Measurements from ENCODE around the gene KRT76.
"Not testable (repeated sequence)": the region's sequence is repeated elsewhere in the genome, so short reads cannot be mapped to it uniquely, and the experiment has no call there.

KRT76 gene

GRCh38 chr12:52765702-52766101, 11.4 kb downstream of the KRT76 start:
- TF ChIP-seq, protein P1, sequence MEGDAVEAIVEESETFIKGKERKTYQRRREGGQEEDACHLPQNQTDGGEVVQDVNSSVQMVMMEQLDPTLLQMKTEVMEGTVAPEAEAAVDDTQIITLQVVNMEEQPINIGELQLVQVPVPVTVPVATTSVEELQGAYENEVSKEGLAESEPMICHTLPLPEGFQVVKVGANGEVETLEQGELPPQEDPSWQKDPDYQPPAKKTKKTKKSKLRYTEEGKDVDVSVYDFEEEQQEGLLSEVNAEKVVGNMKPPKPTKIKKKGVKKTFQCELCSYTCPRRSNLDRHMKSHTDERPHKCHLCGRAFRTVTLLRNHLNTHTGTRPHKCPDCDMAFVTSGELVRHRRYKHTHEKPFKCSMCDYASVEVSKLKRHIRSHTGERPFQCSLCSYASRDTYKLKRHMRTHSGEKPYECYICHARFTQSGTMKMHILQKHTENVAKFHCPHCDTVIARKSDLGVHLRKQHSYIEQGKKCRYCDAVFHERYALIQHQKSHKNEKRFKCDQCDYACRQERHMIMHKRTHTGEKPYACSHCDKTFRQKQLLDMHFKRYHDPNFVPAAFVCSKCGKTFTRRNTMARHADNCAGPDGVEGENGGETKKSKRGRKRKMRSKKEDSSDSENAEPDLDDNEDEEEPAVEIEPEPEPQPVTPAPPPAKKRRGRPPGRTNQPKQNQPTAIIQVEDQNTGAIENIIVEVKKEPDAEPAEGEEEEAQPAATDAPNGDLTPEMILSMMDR (IDR thresholded peaks at IDR 0.05; ENCODE audit: insufficient read depth, low read depth, low read length, missing control alignments): no peak
- DNase-seq (ENCODE audit: low read depth): no peak
- H3K4me3 ChIP-seq (ENCODE audit: low read length): no peak overlapping the region

DNA sequence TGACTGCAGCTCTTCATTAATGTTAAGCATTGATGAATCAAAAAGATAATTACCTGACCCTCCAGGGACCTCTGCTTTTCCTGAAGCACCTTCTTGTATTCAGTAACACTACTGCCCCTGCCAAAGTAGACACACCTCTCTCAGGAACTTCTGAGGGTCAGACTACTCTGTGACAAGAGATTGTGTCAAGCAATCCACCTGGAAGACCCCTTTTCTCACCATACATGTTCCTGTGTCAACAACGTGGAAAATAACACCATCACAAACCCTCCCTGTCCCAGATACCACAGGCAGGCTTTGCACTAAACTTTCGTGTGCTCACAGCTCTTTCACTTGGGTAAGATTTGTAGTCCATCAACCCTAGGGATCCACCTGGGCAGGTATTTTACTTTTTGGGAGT, 13.2 kb downstream of the KRT76 start:
- no peak for DNase-seq (ENCODE audit: low read depth)
- H3K4me3 ChIP-seq (ENCODE audit: low read length): no peak overlapping the region
- TF ChIP-seq, protein P1 (IDR thresholded peaks at IDR 0.05; ENCODE audit: insufficient read depth, low read depth, low read length, missing control alignments): no peak

DNA sequence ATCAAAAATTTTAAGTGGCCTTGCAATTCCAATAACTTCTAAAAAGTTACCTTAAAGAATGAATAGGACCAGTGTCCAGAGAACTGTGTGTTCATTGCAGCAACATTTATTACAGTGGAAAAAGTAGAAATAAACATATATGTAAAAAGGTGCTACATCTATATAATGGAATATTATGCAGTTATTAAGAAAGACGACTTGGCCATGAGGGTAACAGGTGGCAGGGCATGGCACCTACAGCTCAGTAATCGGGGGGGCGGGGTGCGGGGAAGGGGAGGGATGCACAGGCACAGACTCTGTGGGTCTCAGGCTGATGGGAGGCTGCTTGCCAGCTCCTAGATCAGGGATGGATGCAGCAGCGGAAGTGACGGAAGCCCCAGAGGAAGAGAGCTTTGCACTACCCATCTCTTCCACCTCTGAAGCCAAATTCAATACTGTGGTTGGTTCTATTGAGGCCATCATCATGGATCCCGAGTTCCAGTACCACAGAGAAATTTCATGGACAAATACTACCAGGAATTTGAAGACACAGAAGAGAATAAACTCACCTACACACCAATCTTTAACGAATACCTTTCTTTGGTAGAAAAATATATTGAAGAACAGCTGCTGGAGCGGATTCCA, 14.0 kb downstream of the KRT76 start:
- DNase-seq (ENCODE audit: low read depth): no peak
- H3K4me3 ChIP-seq (ENCODE audit: low read length): no peak overlapping the region
- TF ChIP-seq, protein P1 (IDR thresholded peaks at IDR 0.05; ENCODE audit: insufficient read depth, low read depth, low read length, missing control alignments): no peak

GRCh38 chr12:52761802-52762201, 15.3 kb downstream of the KRT76 start:
- no peak overlapping the region for H3K4me3 ChIP-seq (ENCODE audit: low read length)
- TF ChIP-seq, protein P1 (IDR thresholded peaks at IDR 0.05; ENCODE audit: insufficient read depth, low read depth, low read length, missing control alignments): no peak
- DNase-seq (ENCODE audit: low read depth): no peak

- H3K4me3 ChIP-seq (ENCODE audit: low read length): not testable (repeated sequence)
Observed at GRCh38 chr12:52761218-52761617, 15.9 kb downstream of the KRT76 start.

DNA sequence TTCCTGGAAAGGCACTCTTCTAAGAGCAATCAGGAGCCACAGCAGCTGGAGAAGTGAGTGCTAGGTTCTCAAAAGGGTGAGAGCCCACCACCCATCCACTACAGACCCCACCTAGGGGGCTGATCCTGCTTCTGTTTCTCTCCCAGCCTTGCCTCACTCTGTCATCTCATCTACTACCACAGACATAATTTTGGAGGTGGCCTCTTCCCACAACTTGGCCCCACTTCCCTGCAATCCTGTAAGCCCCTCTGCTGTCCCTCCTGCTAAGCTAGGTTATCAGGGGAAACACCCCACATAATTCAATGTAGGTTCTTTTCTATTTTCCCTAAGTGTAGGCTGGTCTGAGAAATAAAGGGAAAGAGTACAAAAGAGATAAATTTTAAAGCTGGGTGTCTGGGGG, 16.5 kb downstream of the KRT76 start:
- TF ChIP-seq, protein P1 (IDR thresholded peaks at IDR 0.05; ENCODE audit: insufficient read depth, low read depth, low read length, missing control alignments): no peak
- H3K4me3 ChIP-seq (ENCODE audit: low read length): no peak overlapping the region
- DNase-seq (ENCODE audit: low read depth): no peak

More at GRCh38 chr12:52761218-52761617, 15.9 kb downstream of the KRT76 start:
- DNase-seq (ENCODE audit: low read depth): not testable (repeated sequence)

- TF ChIP-seq, protein P1 (IDR thresholded peaks at IDR 0.05; ENCODE audit: insufficient read depth, low read depth, low read length, missing control alignments): no peak
- H3K4me3 ChIP-seq (ENCODE audit: low read length): no peak overlapping the region
- DNase-seq (ENCODE audit: low read depth): no peak
Observed at GRCh38 chr12:52759695-52760094, 17.4 kb downstream of the KRT76 start.

Measured in epithelial cell of esophagus (primary cell).